Endothelial cell of umbilical vein (primary cell): ENCODE data around the gene GCNA. TPM values are rescaled to one million over a fixed set of nuclear protein-coding genes. Genes with fewer than 3 reads are reported as not detected.

Source experiments
- BruUV-seq: library from RNA; stranded (reverse); fragments of 400-500 nt; replicated peaks from 2 replicates; lab custom pipeline; 2021; lab: Mats Ljungman, UMichigan
- CTCF ChIA-PET: fragments of 300-600, 350-600 bp; sonication (Branson Sonifier 250); formaldehyde crosslinking; loops from one replicate; lab custom pipeline; 2021; ENCODE audit warnings: antibody characterized with exemption, inconsistent platforms; lab: Charles Lee
- POLR2A ChIA-PET: fragments of 300-600, 350-600 bp; sonication (Branson Sonifier 250); formaldehyde crosslinking; loops from one replicate; lab custom pipeline; 2021; ENCODE audit warnings: antibody characterized with exemption, inconsistent platforms; lab: Charles Lee
- DNase-seq: peaks from one replicate; pipeline ENCODE4 v3.0.0-alpha.2; 2011; ENCODE audit warnings: low read depth, low spot score
- FAIRE-seq: peaks from 2 replicates; lab custom pipeline; 2011; peaks lifted over from hg19 to GRCh38; lab: Jason Lieb, UNC
- H2AFZ ChIP-seq: 2 replicates; pipeline ENCODE4 v1.6.0; 2012; ENCODE audit warnings: low read depth, low read length, control low read depth, inconsistent platforms
- H3K27ac ChIP-seq: 2 replicates; pipeline ENCODE4 v1.5.1; 2011; ENCODE audit warnings: low read depth, mild to moderate bottlenecking, control low read depth, low read length, moderate library complexity; ENCODE audit not compliant: insufficient read depth
- H3K27me3 ChIP-seq, 2 experiments: 2 replicates each; pipeline versions ENCODE4 v1.6.0 to v1.6.1; 2011; ENCODE audit warnings: low read length in 2 of 2, mixed read lengths in 1 of 2; ENCODE audit not compliant: control insufficient read depth in 2 of 2, insufficient read depth in 2 of 2
- H3K36me3 ChIP-seq, 2 experiments: 2 replicates in 1 of 2; 3 replicates in 1 of 2; pipeline ENCODE4 v1.5.1; 2011; ENCODE audit warnings: low read length in 2 of 2, mild to moderate bottlenecking in 1 of 2, moderate library complexity in 1 of 2; ENCODE audit not compliant: control insufficient read depth in 2 of 2, insufficient read depth in 2 of 2; ENCODE audit errors: extremely low read depth in 1 of 2
- H3K4me1 ChIP-seq: 3 replicates; pipeline ENCODE4 v1.5.1; 2011; ENCODE audit warnings: mild to moderate bottlenecking, low read length; ENCODE audit not compliant: control insufficient read depth, insufficient read depth; ENCODE audit errors: extremely low read depth
- H3K4me2 ChIP-seq: 2 replicates; pipeline ENCODE4 v1.6.1; 2011; ENCODE audit warnings: low read length, control low read depth, mixed read lengths; ENCODE audit not compliant: insufficient read depth
- H3K4me3 ChIP-seq, 3 experiments: fragments of 200-600 bp in 1 of 3; sonication (generic), shearing (Covaris generic) in 1 of 3; replicated peaks in 1 of 3; 2 replicates each; pipeline ENCODE4 v1.5.1; 2011 to 2016; ENCODE audit warnings: control low read depth in 3 of 3, low read length in 3 of 3, mild to moderate bottlenecking in 2 of 3, inconsistent platforms in 1 of 3, low read depth in 1 of 3, moderate library complexity in 1 of 3; ENCODE audit not compliant: insufficient read depth in 1 of 3
- H3K79me2 ChIP-seq: 2 replicates; pipeline ENCODE4 v1.6.0; 2012; ENCODE audit warnings: low read length, inconsistent platforms; ENCODE audit not compliant: control insufficient read depth, insufficient read depth
- H3K9ac ChIP-seq: replicated peaks from 2 replicates; pipeline ENCODE3; 2011; ENCODE audit warnings: low read length, control low read depth; ENCODE audit not compliant: insufficient read depth; ENCODE audit errors: extremely low read depth
- H3K9me1 ChIP-seq: replicated peaks from 3 replicates; pipeline ENCODE4 v1.6.0; 2011; ENCODE audit warnings: mild to moderate bottlenecking, low read length; ENCODE audit not compliant: control insufficient read depth, insufficient read depth; ENCODE audit errors: extremely low read depth
- H3K9me3 ChIP-seq: replicated peaks from 2 replicates; pipeline ENCODE4 v1.5.1; 2012; ENCODE audit warnings: low read length, inconsistent platforms; ENCODE audit not compliant: control insufficient read depth, insufficient read depth
- H4K20me1 ChIP-seq: replicated peaks from 2 replicates; pipeline ENCODE3; 2011; ENCODE audit warnings: mild to moderate bottlenecking, low read length; ENCODE audit not compliant: control insufficient read depth, insufficient read depth; ENCODE audit errors: extremely low read depth
- CTCF ChIP-seq, 2 donors: IDR thresholded peaks; 1 replicate in 1 of 2; 2 replicates in 1 of 2; pipeline ENCODE4 v1.5.1; 2011; ENCODE audit warnings: low read length in 2 of 2, mild to moderate bottlenecking in 2 of 2, moderate library complexity in 2 of 2, control low read depth in 1 of 2, inconsistent platforms in 1 of 2, low read depth in 1 of 2; ENCODE audit not compliant: insufficient read depth in 1 of 2; ENCODE audit errors: extremely low read depth in 1 of 2
- EZH2 ChIP-seq: IDR thresholded peaks from 2 replicates; pipeline ENCODE4 v1.6.1; 2012; ENCODE audit warnings: borderline replicate concordance, low read depth, mild to moderate bottlenecking, moderate library complexity, low read length, inconsistent platforms; ENCODE audit not compliant: severe bottlenecking
- FOS ChIP-seq: IDR thresholded peaks from 2 replicates; pipeline ENCODE4 v1.6.1; 2011; ENCODE audit warnings: mild to moderate bottlenecking, low read length, moderate library complexity, borderline replicate concordance; ENCODE audit not compliant: insufficient read depth
- GATA2 ChIP-seq: IDR thresholded peaks from 2 replicates; pipeline ENCODE4 v1.7.0; 2011; ENCODE audit warnings: low read depth, mild to moderate bottlenecking, moderate library complexity, mixed read lengths, low read length; ENCODE audit not compliant: insufficient read length, insufficient read depth
- JUN ChIP-seq: IDR thresholded peaks from 2 replicates; pipeline ENCODE4 v1.6.1; 2011; ENCODE audit warnings: borderline replicate concordance, low read depth; ENCODE audit not compliant: insufficient read length, insufficient read depth
- MAX ChIP-seq: IDR thresholded peaks from 2 replicates; pipeline ENCODE4 v1.6.1; 2011; ENCODE audit not compliant: insufficient read depth, insufficient read length
- MYC ChIP-seq: IDR thresholded peaks from one replicate; pipeline ENCODE4 v1.6.1; 2011; ENCODE audit warnings: mild to moderate bottlenecking, low read depth, low read length
- POLR2A ChIP-seq: IDR thresholded peaks from 2 replicates; pipeline ENCODE4 v1.6.1; 2012; ENCODE audit warnings: low read depth, mild to moderate bottlenecking, control low read depth, low read length
- POLR2AphosphoS5 ChIP-seq: IDR thresholded peaks from 2 replicates; pipeline ENCODE4 v1.6.1; 2012; ENCODE audit warnings: low read depth, mild to moderate bottlenecking, control low read depth, low read length, moderate library complexity; ENCODE audit not compliant: insufficient read depth
- dilution Hi-C: fragments of 300-500 bp; cut with MboI; formaldehyde crosslinking; loops from one replicate; pipeline ENCODE4 v1.15.0; 2019; ENCODE audit warnings: low sequenced_read_pairs; ENCODE audit not compliant: extremely low pct_ligation_motif_present
- intact Hi-C: fragments of 100-400 bp; cut with micrococcal nuclease; formaldehyde crosslinking; loops from one replicate; pipeline ENCODE4 v1.10.0; 2022
- polyA plus RNA-seq, 4 experiments: library from polyadenylated mRNA; depleted of rRNA in 3 of 4; stranded (reverse) in 3 of 4; unstranded in 1 of 4; fragments of >200 nt; gene quantifications; 2 replicates each; pipeline versions ENCODE4 v1.2.1 to v1.2.3, GENCODE V29; 2011 to 2012; ENCODE audit warnings: missing spikeins in 1 of 4
- total RNA-seq: library from RNA; stranded (reverse); gene quantifications from 2 replicates; pipeline ENCODE4 v1.2.3, GENCODE V29; 2021

The GCNA gene
- total and polyA plus RNA-seq, 2 donors (not counting 3 experiments of a cell fraction or from before 2014, with no cell fraction given), result 1.0 to 4.0 TPM

- BruUV-seq, result no TSS peak
- FAIRE-seq (peak; percentile 75), DNase-seq (no peak)
- Histone ChIP-seq H3K4me1 (peaks cover 24% of the 10 kb centered on the region), H3K27ac (peak overlapping the region; percentile 39), H3K27me3 (no peaks in the 10 kb centered on the region), H3K9me3 (no peaks in the 10 kb centered on the region), H3K4me3 (no peak overlapping the region), H3K9ac (no peak overlapping the region), H4K20me1 (no peaks in the 10 kb centered on the region), H3K36me3 (no peaks in the 10 kb centered on the region), H3K9me1 (no peaks in the 10 kb centered on the region), H2AFZ (no peak overlapping the region), H3K4me2 (no peak overlapping the region), H3K79me2 (no peaks in the 10 kb centered on the region)
- ChIA-PET CTCF (interaction anchor here (1.0 to 1.6 kb wide), 2 partner anchors 14 to 15 kb away, joined by 7 read pairs; no protein-coding TSS in a partner anchor), POLR2A (no interaction called here)
- dilution Hi-C loops, result no loop called here
- intact Hi-C loops, result no loop called here
- no peak for TF ChIP-seq GATA2
- TF ChIP-seq FOS, result no peak
- no peak for TF ChIP-seq CTCF (IDR thresholded peaks at IDR 0.05; ENCODE audit: extremely low read depth in 1 of 2, insufficient read depth in 1 of 2, low read depth in 1 of 2, low read length in 2 of 2)
- no peak for TF ChIP-seq POLR2A
- no peak for TF ChIP-seq MYC
- TF ChIP-seq MAX, result no peak
- no peak for TF ChIP-seq POLR2AphosphoS5
- TF ChIP-seq JUN, result no peak
- TF ChIP-seq EZH2, result no peak
Measured at GRCh38 chrX:71637253-71637618, 59.0 kb downstream of the GCNA start.
